HCT116 (cell line): ENCODE results near the gene ECT2. TPM values are rescaled to one million over a fixed set of nuclear protein-coding genes. Genes with fewer than 3 reads are reported as not detected.

Experiments used
- ATAC-seq: fragments of 200-7000 bp; cut with Tn5 transposase; 2 replicates; pipeline ENCODE4 v1.9.1; 2020; ENCODE audit warnings: mild to moderate bottlenecking, moderate library complexity
- BruUV-seq: library from RNA; stranded (reverse); fragments of 400-500 nt; replicated peaks from 2 replicates; lab custom pipeline; 2021; lab: Mats Ljungman, UMichigan
- CTCF ChIA-PET: fragments of 300-600 bp; sonication (Branson Sonifier 250); formaldehyde crosslinking; loops from one replicate; lab custom pipeline; 2021; ENCODE audit warnings: antibody characterized with exemption; lab: Charles Lee
- POLR2A ChIA-PET: fragments of 300-600, 350-600 bp; sonication (Branson Sonifier 250); formaldehyde crosslinking; loops from one replicate; lab custom pipeline; 2021; ENCODE audit warnings: antibody characterized with exemption; lab: Charles Lee
- RAD21 ChIA-PET, 2 experiments: fragments of 300-600 bp; sonication (Branson Sonifier 250); formaldehyde crosslinking; loops; one replicate each; lab custom pipeline; 2023; ENCODE audit warnings: low total read pairs in 2 of 2; ENCODE audit not compliant: uncharacterized antibody in 2 of 2, unreplicated experiment in 2 of 2, low non-redundant PET in 1 of 2; lab: Charles Lee
- DNase-seq: peaks from one replicate; pipeline ENCODE4 v3.0.0-alpha.2; 2010; ENCODE audit warnings: low read depth, low spot score
- H2AFZ ChIP-seq: fragments of 200-600 bp; shearing (Covaris generic), sonication (generic); 2 replicates; pipeline ENCODE4 v1.6.1; 2017; ENCODE audit warnings: low read depth, mixed run types, mixed read lengths, antibody characterized with exemption, low read length; ENCODE audit not compliant: poor library complexity, severe bottlenecking
- H3K27ac ChIP-seq: 2 replicates; pipeline ENCODE4 v1.5.1; 2012; ENCODE audit warnings: low read depth, low read length
- H3K27me3 ChIP-seq: fragments of 200-600 bp; sonication (generic); 2 replicates; pipeline ENCODE4 v1.6.1; 2016; ENCODE audit warnings: mixed run types, low read length, mixed read lengths; ENCODE audit not compliant: insufficient read depth
- H3K36me3 ChIP-seq, 2 experiments: fragments of 200-500 bp in 1 of 2; fragments of 200-600 bp in 1 of 2; sonication (Bioruptor generic) in 1 of 2; sonication (generic) in 1 of 2; 2 replicates each; pipeline versions ENCODE4 v1.5.1 to v1.6.1; 2014 to 2016; ENCODE audit warnings: low read length in 2 of 2, inconsistent platforms in 1 of 2, mixed read lengths in 1 of 2, mixed run types in 1 of 2; ENCODE audit not compliant: insufficient read depth in 2 of 2, control insufficient read depth in 1 of 2
- H3K4me1 ChIP-seq, 2 experiments: fragments of 200-600 bp in 1 of 2; sonication (generic) in 1 of 2; 2 replicates each; pipeline versions ENCODE4 v1.5.1 to v1.6.1; 2012 to 2017; ENCODE audit warnings: low read length in 2 of 2, inconsistent platforms in 1 of 2, mild to moderate bottlenecking in 1 of 2, mixed read lengths in 1 of 2, mixed run types in 1 of 2, moderate library complexity in 1 of 2; ENCODE audit not compliant: insufficient read depth in 2 of 2, control insufficient read depth in 1 of 2
- H3K4me2 ChIP-seq: fragments of 200-600 bp; sonication (generic); 2 replicates; pipeline ENCODE4 v1.6.1; 2017; ENCODE audit warnings: mixed run types, low read length, mixed read lengths
- H3K4me3 ChIP-seq, 2 experiments: fragments of 200-600 bp in 1 of 2; sonication (generic) in 1 of 2; replicated peaks in 1 of 2; 2 replicates each; pipeline ENCODE4 v1.5.1; 2011 to 2016; ENCODE audit warnings: low read length in 2 of 2, control low read depth in 1 of 2, low read depth in 1 of 2, mild to moderate bottlenecking in 1 of 2, mixed read lengths in 1 of 2, mixed run types in 1 of 2
- H3K79me2 ChIP-seq: fragments of 200-600 bp; sonication (generic); 2 replicates; pipeline ENCODE4 v1.6.1; 2017; ENCODE audit warnings: mild to moderate bottlenecking, mixed run types, low read length, moderate library complexity, mixed read lengths; ENCODE audit not compliant: insufficient read depth
- H3K9ac ChIP-seq: fragments of 200-600 bp; sonication (generic); 2 replicates; pipeline ENCODE4 v1.6.1; 2016; ENCODE audit warnings: low read length, mixed read lengths
- H3K9me2 ChIP-seq: fragments of 200-600 bp; sonication (generic), shearing (Covaris generic); 2 replicates; pipeline ENCODE4 v1.6.1; 2017; ENCODE audit warnings: mixed run types, mild to moderate bottlenecking, moderate library complexity; ENCODE audit not compliant: insufficient read depth
- H3K9me3 ChIP-seq, 2 experiments: fragments of 200-500 bp in 1 of 2; fragments of 200-600 bp in 1 of 2; sonication (Bioruptor generic) in 1 of 2; sonication (generic) in 1 of 2; 2 replicates each; pipeline ENCODE4 v1.6.1; 2014 to 2017; ENCODE audit warnings: low read length in 2 of 2, mixed read lengths in 2 of 2, inconsistent platforms in 1 of 2, low read depth in 1 of 2, mild to moderate bottlenecking in 1 of 2, mixed run types in 1 of 2, moderate library complexity in 1 of 2; ENCODE audit not compliant: control insufficient read depth in 1 of 2, insufficient read depth in 1 of 2
- H4K20me1 ChIP-seq: fragments of 200-600 bp; sonication (generic), shearing (Covaris generic); 2 replicates; pipeline ENCODE4 v1.6.1; 2017; ENCODE audit warnings: mixed run types, mild to moderate bottlenecking, moderate library complexity; ENCODE audit not compliant: insufficient read depth
- CTCF ChIP-seq, 3 experiments: fragments of 200-600 bp in 1 of 3; sonication (generic) in 1 of 3; IDR thresholded peaks in 2 of 3; conservative IDR thresholded peaks in 1 of 3; 2 replicates each; pipeline ENCODE4 v1.5.1; 2012 to 2017; ENCODE audit warnings: low read depth in 2 of 3, low read length in 2 of 3, antibody characterized with exemption in 1 of 3, borderline replicate concordance in 1 of 3, control low read depth in 1 of 3, mild to moderate bottlenecking in 1 of 3, mixed read lengths in 1 of 3, mixed run types in 1 of 3, moderate library complexity in 1 of 3; ENCODE audit not compliant: insufficient read depth in 1 of 3
- MAX ChIP-seq: IDR thresholded peaks from 2 replicates; pipeline ENCODE4 v1.6.1; 2012
- REST ChIP-seq: IDR thresholded peaks from 2 replicates; pipeline ENCODE4 v1.6.1; 2012; ENCODE audit warnings: low read depth
- SRF ChIP-seq: IDR thresholded peaks from 2 replicates; pipeline ENCODE4 v1.6.1; 2012; ENCODE audit warnings: low read depth
- ZNF274 ChIP-seq: fragments of 200-500 bp; sonication (Bioruptor generic); IDR thresholded peaks from 2 replicates; pipeline ENCODE4 v1.6.1; 2014; ENCODE audit warnings: mild to moderate bottlenecking, low read depth, low read length, inconsistent platforms
- intact Hi-C: fragments of 100-400 bp; cut with micrococcal nuclease; formaldehyde crosslinking; loops from 2 replicates; pipeline ENCODE4 v1.10.0; 2022
- total RNA-seq: library from RNA; stranded (reverse); gene quantifications from one replicate; pipeline ENCODE4 v1.2.1, GENCODE V29; 2021; ENCODE audit not compliant: unreplicated experiment

Gene ECT2
- total RNA-seq, 1 experiment from 2014 or later = 95.6 TPM

GRCh38 chr3:172739462-172739861, 11.1 kb upstream of the ECT2 start:
- Histone ChIP-seq H2AFZ (no peak overlapping the region), H3K27me3 (no peaks in the 10 kb centered on the region), H3K9me2 (no peaks in the 10 kb centered on the region), H3K4me1 (no peaks in the 10 kb centered on the region), H3K79me2 (no peaks in the 10 kb centered on the region), H3K9me3 (no peaks in the 10 kb centered on the region), H3K9ac (no peak overlapping the region), H3K4me2 (no peak overlapping the region), H3K4me3 (no peak overlapping the region), H3K36me3 (no peaks in the 10 kb centered on the region), H4K20me1 (no peaks in the 10 kb centered on the region), H3K27ac (no peak overlapping the region)
- no peak for DNase-seq
- BruUV-seq = no TSS peak
- CTCF ChIA-PET = no interaction called here
- POLR2A ChIA-PET = no interaction called here
- RAD21 ChIA-PET = no interaction called here
- intact Hi-C loops = no loop called here
- TF ChIP-seq MAX = no peak
- no peak for TF ChIP-seq SRF
- no peak for TF ChIP-seq ZNF274
- no peak for TF ChIP-seq CTCF (IDR thresholded peaks at IDR 0.05 in 2 of 3, conservative IDR thresholded peaks at IDR 0.05 in 1 of 3; ENCODE audit: borderline replicate concordance in 1 of 3, insufficient read depth in 1 of 3, low read depth in 2 of 3, low read length in 2 of 3)
- TF ChIP-seq REST = no peak
- ATAC-seq = no peak
